GM20000 (cell line): ENCODE results near the gene CRISPLD2.

Source experiments
- DNase-seq: peaks from one replicate; pipeline ENCODE4 v3.0.0; 2012; ENCODE audit warnings: low spot score
- CTCF ChIP-seq: IDR thresholded peaks from 2 replicates; pipeline ENCODE4 v1.5.1; 2012; ENCODE audit warnings: mild to moderate bottlenecking, control low read depth; ENCODE audit errors: extremely low read depth, missing control alignments

The CRISPLD2 gene

GRCh38 chr16:84823484-84823883, 3.7 kb downstream of the CRISPLD2 start:
- TF ChIP-seq CTCF = no peak
- DNase-seq = no peak

GRCh38 chr16:84823926-84824325, 4.1 kb downstream of the CRISPLD2 start:
- DNase-seq = no peak
- no peak for TF ChIP-seq CTCF

- TF ChIP-seq CTCF = no peak
- no peak for DNase-seq
Observed at GRCh38 chr16:84825896-84826557, 6.2 kb downstream of the CRISPLD2 start.

GRCh38 chr16:84826558-84826941, 6.8 kb downstream of the CRISPLD2 start:
- no peak for TF ChIP-seq CTCF
- no peak for DNase-seq

- no peak for DNase-seq
- TF ChIP-seq CTCF = no peak
Observed at GRCh38 chr16:84827131-84827574, 7.4 kb downstream of the CRISPLD2 start.

GRCh38 chr16:84827897-84828296, 8.1 kb downstream of the CRISPLD2 start:
- TF ChIP-seq CTCF = no peak
- no peak for DNase-seq

- no peak for TF ChIP-seq CTCF
- DNase-seq = no peak
Observed at GRCh38 chr16:84828322-84828721, 8.5 kb downstream of the CRISPLD2 start.
